BJ (cell line): ENCODE results near the gene REX1BD. TPM values are rescaled to one million over a fixed set of nuclear protein-coding genes. Genes with fewer than 3 reads are reported as not detected.
"Not testable (repeated sequence)": the region's sequence is repeated elsewhere in the genome, so short reads cannot be mapped to it uniquely, and the experiment has no call there.

Experiments used
- CTCF ChIA-PET: fragments of 350-600 bp; formaldehyde crosslinking; extraction: SDS; loops from one replicate; lab custom pipeline; 2021; ENCODE audit warnings: antibody characterized with exemption, inconsistent platforms; lab: Yijun Ruan, JAX
- POLR2A ChIA-PET: fragments of 300-600 bp; sonication (Branson Sonifier 250); formaldehyde crosslinking; extraction: SDS; loops from one replicate; lab custom pipeline; 2021; ENCODE audit warnings: antibody characterized with exemption; lab: Charles Lee
- DNase-seq: peaks from one replicate; pipeline ENCODE4 v3.0.0-alpha.2; 2011; ENCODE audit warnings: low read depth
- H3K27me3 ChIP-seq: 2 replicates; pipeline ENCODE4 v1.6.0; 2011; ENCODE audit warnings: low read length; ENCODE audit not compliant: control insufficient read depth, insufficient read depth
- H3K36me3 ChIP-seq: 2 replicates; pipeline ENCODE4 v1.5.1; 2011; ENCODE audit warnings: low read length; ENCODE audit not compliant: control insufficient read depth, insufficient read depth
- H3K4me3 ChIP-seq: 2 replicates; pipeline ENCODE4 v1.5.1; 2011; ENCODE audit warnings: low read depth, mild to moderate bottlenecking, control low read depth, low read length
- polyA plus RNA-seq: library from polyadenylated mRNA; depleted of rRNA; stranded (reverse); fragments of >200 nt; gene quantifications from 2 replicates; pipeline ENCODE4 v1.2.3, GENCODE V29; 2011
- TF ChIP-seq, protein P1 (sequence below): IDR thresholded peaks from 2 replicates; pipeline ENCODE4 v1.5.1; 2011; ENCODE audit warnings: low read depth, mild to moderate bottlenecking, control low read depth, inconsistent platforms, low read length, moderate library complexity; ENCODE audit not compliant: insufficient read depth

REX1BD gene
- polyA plus RNA-seq, 1 experiment, result 24.3 TPM

DNA sequence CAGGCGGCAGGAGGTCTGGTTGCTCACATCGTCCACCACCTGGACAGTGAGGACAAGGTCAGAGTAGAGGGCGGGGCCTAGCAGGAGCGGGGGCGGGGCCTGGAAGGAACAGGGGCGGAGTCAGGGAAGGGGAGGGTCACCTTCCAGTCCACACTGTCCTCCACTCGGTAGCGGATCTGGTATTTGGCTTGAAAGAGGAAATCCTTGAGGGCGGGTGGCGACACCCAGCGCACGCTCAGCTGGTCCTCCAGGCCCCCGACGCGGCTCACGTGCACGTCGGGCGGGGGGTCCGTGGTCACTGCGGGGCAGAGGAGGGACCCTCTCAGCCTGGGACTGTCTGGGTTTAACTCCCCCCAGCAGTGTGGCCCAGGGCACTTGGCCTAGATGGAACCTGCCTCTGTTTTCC, 8.2 kb downstream of the REX1BD start:
- Histone ChIP-seq H3K36me3 (no peaks in the 10 kb centered on the region), H3K27me3 (no peaks in the 10 kb centered on the region), H3K4me3 (no peak overlapping the region)
- ChIA-PET CTCF (interaction anchor here (1.2 to 6.1 kb wide), 3 partner anchors 9 to 251 kb away, joined by 4 to 40 read pairs (median 5); partner anchors contain the start of gene TMEM59L), POLR2A (no interaction called here)
- DNase-seq, result no peak
- TF ChIP-seq, protein P1, sequence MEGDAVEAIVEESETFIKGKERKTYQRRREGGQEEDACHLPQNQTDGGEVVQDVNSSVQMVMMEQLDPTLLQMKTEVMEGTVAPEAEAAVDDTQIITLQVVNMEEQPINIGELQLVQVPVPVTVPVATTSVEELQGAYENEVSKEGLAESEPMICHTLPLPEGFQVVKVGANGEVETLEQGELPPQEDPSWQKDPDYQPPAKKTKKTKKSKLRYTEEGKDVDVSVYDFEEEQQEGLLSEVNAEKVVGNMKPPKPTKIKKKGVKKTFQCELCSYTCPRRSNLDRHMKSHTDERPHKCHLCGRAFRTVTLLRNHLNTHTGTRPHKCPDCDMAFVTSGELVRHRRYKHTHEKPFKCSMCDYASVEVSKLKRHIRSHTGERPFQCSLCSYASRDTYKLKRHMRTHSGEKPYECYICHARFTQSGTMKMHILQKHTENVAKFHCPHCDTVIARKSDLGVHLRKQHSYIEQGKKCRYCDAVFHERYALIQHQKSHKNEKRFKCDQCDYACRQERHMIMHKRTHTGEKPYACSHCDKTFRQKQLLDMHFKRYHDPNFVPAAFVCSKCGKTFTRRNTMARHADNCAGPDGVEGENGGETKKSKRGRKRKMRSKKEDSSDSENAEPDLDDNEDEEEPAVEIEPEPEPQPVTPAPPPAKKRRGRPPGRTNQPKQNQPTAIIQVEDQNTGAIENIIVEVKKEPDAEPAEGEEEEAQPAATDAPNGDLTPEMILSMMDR, result no peak

DNA sequence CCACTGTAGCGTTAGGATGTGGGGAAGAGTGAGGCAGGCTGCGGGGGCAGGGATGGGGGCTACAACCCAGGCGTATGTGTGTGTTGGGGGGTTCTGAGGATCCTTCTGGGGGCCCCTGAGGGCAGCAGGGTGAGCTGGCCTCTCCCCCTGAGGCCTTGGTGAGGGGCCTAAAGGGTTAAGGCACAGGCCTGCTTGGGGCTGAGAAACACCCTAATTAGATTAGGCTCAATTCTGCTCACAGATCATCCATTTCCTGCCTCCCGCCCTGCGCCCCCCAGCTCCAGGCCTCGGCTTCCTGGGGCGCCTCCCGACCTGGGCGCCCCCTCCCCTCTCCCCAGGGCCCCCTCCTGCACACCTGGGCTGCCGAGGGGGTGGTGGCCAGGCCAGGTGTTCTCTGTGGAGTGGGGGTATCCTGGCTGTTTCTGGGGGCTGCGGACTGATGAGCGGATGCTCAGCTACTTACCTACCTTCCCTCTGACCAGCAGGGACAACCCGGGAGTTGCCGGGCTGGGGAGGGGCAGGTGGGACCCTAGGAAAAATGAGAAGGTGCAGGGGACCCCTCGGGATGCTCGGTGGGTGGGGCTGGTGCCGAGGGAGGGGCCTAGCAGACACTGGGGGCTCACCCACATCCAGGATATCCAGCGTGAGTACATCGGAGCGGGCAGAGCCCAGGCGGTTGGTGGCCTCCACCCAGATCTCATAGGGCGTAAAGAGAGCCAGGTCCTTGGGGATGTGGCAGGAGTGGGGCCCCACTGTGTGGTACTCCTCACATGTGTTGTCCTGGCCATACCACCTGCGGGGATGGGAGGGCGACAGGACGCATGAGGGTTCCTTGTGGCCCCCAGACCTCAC, 9.4 kb downstream of the REX1BD start:
- H3K4me3 ChIP-seq, result no peak overlapping the region
- no peaks in the 10 kb centered on the region for H3K36me3 ChIP-seq
- CTCF ChIA-PET, result interaction anchor here (0.9 to 3.2 kb wide), 4 partner anchors 9 to 250 kb away, joined by 3 to 15 read pairs (median 4); partner anchors contain the start of gene REX1BD
- DNase-seq, result no peak
- H3K27me3 ChIP-seq, result no peaks in the 10 kb centered on the region
- POLR2A ChIA-PET, result no interaction called here
- TF ChIP-seq, protein P1, result no peak

DNA sequence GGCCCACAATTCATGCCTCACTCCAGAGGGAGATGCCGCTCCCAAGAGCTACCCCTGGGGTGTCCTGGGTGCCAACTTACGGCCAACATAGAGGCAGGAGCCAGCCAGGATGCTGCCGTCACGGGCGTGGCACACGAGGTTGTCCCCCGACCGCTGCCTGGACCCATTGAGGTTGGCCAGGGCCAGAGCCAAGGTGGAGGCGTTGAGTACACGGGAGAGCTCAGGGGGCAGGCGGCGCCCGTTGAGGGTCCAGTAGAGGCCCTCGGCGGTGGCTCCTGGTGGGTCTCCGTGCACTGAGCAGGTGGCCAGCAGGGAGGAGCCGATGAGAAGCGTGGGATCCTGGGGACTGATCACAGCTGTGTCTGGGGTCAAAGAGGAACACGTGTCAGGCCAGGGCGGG, 10.9 kb downstream of the REX1BD start:
- ChIA-PET POLR2A (no interaction called here), CTCF (interaction anchor here (3.2 kb wide), 1 partner anchor 248 kb away, joined by 15 read pairs; no protein-coding TSS in a partner anchor)
- Histone ChIP-seq H3K4me3 (no peak overlapping the region), H3K36me3 (no peaks in the 10 kb centered on the region), H3K27me3 (peaks cover 2% of the 10 kb centered on the region; the same call in 1 of the 2 replicates)
- DNase-seq, result no peak
- TF ChIP-seq, protein P1, result no peak

DNA sequence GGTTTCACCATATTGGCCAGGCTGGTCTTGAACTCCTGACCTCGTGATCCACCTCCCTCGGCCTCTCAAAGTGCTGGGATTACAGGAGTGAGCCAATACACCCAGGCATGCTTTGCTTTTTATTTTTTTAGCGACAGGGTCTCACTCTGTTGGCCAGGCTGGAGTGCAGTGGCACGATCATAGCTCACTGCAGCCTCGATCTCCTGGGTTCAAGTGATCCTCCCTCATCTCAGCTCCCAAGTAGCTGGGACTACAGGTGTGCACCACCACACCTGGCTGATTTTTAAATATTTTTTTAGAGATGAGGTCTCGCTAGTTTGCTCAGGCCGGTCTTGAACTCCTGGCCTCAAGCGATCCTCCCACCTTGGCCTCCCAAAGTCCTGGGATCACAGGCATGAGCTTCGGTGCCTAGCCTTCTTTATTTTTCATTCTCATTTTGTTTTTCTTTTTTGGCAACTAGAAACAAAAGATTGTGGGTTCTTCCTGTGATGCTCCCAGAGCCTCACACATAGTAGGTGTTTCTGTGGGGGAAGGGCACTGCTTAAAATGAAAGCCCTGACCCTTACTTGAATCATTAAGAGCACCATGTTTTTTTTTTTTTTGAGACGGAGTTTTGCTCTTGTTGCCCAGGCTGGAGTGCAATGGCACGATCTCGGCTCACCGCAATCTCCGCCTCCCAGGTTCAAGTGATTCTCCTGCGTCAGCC, 12.2 kb downstream of the REX1BD start:
- H3K4me3 ChIP-seq, DNase-seq, H3K27me3 ChIP-seq, POLR2A ChIA-PET, H3K36me3 ChIP-seq: not testable (repeated sequence)
- CTCF ChIA-PET, result interaction anchor here (3.2 kb wide), 1 partner anchor 247 kb away, joined by 15 read pairs; no protein-coding TSS in a partner anchor

DNA sequence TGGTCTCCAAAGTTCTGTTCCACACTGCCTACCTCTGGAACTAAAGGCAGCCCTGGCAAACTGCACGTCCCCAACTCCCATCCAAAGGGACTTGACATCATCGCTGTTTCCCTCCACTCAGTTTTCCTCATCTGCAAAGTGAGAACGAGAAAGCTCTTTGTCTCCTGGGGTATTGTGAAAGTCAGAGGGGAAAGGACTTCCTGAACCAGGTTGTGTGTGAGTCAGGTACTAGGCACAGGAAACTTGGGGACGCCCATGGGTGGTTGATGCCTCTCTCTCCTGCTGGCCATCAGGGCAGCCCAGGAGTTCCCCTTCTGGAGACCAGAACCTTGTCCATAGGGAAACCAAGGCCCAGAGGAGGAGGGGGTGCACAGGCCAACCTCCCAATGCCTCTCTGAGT, 13.3 kb downstream of the REX1BD start:
- ChIA-PET CTCF (no interaction called here), POLR2A (no interaction called here)
- no peak overlapping the region for H3K4me3 ChIP-seq
- no peaks in the 10 kb centered on the region for H3K36me3 ChIP-seq
- no peak for DNase-seq
- peaks cover 11% of the 10 kb centered on the region for H3K27me3 ChIP-seq
- TF ChIP-seq, protein P1, result no peak
